Stimulated activated CD4-positive, alpha-beta T cell treated with anti-CD3 and anti-CD28 coated beads, Interleukin-1b, Interleukin-23, amount 100 ng/mL, for 4 hours (primary cell): ENCODE results near the gene KCNH8.

ENCODE experiments used
- DNase-seq, 2 donors: peaks; one replicate each; pipeline ENCODE4 v3.0.0-alpha.2; 2020; ENCODE audit warnings: low read depth in 2 of 2

The KCNH8 gene

DNA sequence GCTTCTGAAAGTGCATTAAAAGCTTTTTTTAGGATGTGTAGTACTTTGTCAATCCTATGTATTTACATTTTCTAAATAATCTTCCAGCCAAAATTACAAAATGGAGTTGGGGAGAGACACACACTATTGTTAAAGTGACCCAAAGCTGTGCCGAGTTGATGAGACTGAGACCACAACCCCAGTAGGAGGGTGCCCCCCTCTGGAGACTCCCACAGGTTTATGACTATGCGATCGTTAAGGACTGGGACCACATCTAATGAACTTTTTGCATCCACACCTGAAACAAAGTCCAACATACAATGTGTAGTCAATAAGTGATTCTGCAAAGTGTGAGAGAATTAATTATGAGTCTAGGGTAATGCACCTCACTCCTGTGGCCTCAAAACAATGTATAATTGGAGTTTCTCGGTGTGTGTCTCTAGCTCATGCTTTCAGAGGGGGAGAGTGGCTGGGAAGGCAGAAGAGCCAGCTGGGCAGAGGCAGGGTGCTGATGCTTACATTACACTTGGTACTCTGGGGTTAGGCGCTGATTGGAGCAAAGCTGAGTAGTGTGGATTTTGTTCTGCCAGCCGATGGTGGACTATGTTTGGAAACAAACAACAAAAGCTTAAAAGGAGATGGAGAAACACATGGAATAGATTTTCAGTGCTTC is 102.8 kb downstream of the KCNH8 start:
- DNase-seq: no peak

- no peak for DNase-seq
Measured at GRCh38 chr3:19254189-19254588, 105.9 kb downstream of the KCNH8 start.

DNA sequence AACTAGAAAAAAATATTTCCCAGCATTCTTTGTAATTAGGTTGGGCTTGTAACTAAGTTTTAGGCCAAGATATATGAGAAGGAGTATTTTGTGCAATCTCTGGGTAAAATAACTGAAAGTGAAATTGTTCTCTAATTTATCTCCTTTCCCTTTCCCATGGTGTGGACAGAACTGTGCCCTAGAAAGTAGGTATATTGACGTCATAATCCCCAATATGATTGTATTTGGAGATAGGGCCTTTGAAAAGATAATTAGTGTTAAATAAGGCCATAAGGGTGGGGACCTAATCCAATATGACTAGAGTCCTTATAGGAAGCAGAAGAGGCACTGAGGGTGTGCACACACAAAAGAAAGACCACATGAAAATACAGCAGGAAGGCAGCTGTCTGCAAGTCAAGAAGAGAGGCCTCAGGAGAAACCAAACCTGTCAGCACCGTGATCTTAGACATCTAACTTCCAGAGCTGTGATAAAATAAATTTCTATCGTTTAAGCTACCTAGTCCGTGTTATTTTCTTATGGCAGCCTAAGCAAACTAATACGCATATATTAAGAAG is 106.6 kb downstream of the KCNH8 start:
- no peak for DNase-seq

DNA sequence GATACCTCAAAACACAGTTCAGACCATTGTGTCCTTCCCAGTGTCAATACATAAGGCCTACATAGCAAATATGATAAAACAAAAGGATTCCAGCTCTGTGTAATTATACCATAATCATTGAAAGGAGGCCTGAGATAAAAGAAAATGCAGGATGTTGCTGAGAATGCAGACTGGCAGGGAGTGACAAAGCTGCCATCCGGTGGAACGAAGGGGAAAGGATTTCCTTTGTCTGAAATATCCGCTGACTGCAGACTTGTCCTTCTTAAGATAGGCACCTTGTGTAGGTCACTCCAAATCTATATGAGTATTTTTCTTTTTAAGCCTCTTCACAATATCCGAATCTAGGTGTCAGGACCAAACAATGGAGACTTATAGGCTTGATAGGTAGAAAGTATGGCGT is 108.0 kb downstream of the KCNH8 start:
- DNase-seq: no peak

GRCh38 chr3:19263606-19264005 is 115.3 kb downstream of the KCNH8 start:
- DNase-seq: no peak

DNA sequence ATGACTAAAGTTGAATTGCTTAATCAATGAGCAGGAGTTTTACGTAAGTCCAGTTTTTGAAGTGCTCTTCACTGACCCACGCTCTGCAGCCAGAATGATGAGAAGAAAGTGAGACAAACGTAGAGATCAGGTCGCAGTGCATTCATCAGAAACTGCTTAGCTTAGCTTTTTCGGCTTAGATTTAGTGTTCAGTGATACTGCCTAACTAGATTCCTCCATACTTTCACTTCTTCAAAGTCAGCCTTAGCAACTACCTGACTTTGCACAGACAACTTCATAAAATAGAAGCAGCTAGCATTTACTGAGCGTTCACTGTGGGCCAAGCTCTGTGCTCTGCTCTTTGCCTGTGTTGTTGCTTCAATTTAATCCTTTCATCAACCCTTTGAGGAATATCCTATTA is 116.1 kb downstream of the KCNH8 start:
- DNase-seq: no peak

DNA sequence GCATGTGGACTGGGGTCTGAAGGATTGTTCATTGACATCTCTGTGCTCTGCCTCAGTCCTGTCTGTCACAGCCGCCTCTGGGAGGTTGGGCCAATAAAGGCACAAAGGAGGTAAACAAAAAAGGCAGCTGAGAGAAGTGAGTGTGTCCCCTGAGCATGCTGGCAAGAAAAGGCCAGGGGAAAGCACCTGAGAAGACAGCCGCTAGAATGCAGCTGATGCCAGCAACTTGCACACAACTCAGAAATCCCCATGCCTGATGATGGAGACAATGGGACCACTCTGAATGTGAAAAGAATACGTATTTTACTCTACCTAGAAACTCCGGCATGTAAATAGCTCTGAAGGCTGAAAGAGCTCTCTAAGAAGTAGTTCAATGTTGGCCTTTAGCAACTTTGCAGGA is 118.7 kb downstream of the KCNH8 start:
- no peak for DNase-seq

DNA sequence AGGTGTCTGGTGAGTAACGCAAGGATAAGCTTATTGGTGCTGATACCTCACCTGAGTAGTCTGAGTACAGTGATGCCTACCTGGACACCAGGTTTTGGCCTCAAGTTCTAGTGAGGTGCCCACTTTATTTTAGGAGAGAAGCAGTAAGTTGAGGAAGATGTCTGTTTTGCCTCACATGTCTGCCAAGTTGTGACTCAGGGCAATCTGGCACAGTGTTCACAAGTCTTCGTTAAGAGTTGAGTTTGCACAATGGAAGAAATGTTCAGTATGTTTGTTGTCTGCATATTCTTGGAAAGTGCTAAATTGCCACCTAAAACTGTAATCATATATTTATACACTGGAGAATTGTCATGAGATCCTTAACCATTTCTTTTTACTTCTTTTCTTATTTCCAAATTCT is 122.2 kb downstream of the KCNH8 start:
- DNase-seq: no peak

DNA sequence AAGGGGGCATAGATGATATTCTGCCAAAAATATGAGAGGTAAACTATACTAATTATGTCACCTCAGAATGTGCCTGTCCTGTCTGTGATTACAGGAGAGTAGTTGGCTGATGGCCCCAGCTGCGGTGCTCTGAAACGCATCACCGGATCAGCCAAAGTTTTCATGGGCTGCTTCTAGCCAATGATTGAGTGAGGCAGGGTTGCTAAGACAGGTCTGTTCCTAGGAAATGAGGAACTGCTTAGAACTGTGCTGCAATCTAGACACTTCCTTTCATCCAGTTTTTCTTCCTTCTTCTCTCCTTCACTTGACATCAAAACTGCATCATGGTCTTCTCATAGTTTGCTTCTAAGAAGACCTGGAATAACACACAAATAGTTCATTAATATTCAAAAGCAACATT is 124.0 kb downstream of the KCNH8 start:
- no peak for DNase-seq

- no peak for DNase-seq
Measured at GRCh38 chr3:19273091-19273490, 124.8 kb downstream of the KCNH8 start.

DNA sequence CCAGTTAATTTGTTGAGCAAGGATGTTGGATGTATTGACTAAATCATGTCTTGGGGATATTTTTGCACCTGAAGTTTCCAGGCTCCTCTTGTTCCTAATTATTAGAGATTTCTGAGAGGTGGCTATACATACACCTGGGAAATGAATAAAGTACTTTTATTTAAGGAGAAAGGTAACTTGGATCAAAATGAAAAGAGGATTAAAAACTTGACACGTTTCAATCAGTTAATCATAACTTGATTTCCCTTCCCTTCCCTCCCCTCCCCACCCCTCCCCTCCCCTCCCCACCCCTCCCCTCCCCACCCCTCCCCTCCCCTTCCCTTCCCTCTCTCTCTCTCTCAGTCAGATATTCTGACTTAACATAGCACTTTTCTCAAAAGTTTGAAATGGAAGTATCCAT is 126.3 kb downstream of the KCNH8 start:
- DNase-seq: no peak

GRCh38 chr3:19284974-19285373 is 136.7 kb downstream of the KCNH8 start:
- DNase-seq: no peak

DNA sequence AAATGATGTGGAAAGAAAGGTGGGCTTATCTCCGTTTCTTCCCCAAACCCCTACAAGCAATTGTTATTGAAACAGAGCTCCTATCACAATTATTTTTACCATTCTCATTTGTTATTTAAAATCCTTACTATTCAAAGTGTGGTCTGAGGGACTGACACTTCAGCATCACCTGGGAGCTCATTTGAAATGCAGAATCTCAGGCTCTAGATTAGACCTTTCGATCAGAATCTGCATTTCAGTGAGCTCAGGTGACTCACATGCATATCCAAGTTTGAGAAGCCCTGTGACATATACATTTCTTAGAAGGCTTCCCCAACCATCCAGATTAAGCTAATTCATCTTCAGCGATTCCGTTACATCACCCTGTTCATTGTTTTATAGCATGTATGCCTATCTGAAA is 145.0 kb downstream of the KCNH8 start:
- DNase-seq: no peak

GRCh38 chr3:19295208-19295607 is 146.9 kb downstream of the KCNH8 start:
- DNase-seq: no peak

- DNase-seq: no peak
Measured at GRCh38 chr3:19331931-19332330, 183.6 kb downstream of the KCNH8 start.

DNA sequence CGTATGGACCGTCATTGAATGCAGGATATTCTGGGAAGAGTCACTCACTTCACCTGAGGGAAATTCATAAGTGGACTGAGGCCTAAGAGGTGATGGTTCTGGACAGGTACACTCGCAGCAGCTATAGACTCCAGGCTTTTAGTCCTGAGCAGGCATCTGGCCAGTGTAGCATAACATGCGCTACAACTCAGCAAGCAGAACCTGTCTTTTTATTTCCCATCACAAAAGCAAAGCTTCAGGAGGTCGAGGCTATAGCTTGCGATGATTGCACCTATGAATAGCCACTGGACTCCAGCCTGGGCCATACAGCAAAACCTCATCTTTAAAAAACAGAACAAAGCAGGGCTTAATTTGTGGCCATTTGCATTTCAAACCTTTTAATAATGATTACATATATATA is 185.8 kb downstream of the KCNH8 start:
- no peak for DNase-seq

GRCh38 chr3:19338769-19339168 is 190.5 kb downstream of the KCNH8 start:
- no peak for DNase-seq

GRCh38 chr3:19342389-19342788 is 194.1 kb downstream of the KCNH8 start:
- DNase-seq: no peak

GRCh38 chr3:19346759-19347158 is 198.4 kb downstream of the KCNH8 start:
- DNase-seq: no peak

DNA sequence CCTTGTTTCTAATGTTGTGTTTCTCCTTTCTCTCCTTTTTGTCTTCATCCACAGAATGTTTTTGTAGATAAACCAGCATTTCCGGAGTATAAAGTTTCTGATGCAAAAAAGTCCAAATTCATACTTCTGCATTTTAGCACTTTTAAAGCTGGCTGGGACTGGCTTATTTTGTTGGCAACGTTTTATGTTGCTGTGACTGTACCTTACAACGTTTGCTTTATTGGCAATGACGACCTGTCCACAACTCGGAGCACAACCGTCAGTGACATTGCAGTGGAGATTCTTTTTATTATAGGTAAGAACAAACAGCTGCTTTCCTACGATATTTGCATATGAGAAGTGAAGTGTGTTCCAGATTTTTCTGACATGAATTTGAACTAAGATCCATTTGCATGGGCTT is 199.4 kb downstream of the KCNH8 start:
- no peak for DNase-seq

GRCh38 chr3:19348500-19348899 is 200.2 kb downstream of the KCNH8 start:
- DNase-seq: no peak

DNA sequence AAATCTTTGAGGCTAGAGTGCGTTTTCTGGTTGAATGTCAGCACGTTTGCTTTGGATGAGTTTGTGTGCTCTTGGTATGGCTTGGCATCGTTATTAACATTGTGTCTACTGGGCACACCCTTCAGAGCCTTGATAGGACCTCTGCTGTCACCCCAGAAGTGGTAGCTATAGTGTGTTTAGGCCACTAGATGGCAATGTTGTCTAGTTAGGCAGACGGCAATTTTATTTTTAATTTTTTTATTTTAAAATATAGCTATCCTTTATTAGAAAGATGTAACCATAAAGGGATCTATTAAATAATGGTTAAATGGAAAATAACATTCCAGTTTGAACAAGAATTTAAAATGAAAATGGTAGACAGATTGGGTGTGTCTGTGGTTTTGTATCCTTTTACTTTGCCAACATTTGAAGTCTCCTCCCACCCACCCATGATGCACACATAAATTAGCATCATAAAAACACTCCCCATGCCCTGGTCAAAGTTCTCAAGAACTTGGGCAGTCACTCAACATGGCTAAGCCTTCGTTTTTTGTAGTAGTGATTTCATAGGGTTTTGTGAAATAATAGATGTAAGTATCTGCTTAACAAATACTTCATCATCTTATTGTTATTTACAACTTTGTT is 200.7 kb downstream of the KCNH8 start:
- DNase-seq: no peak

DNA sequence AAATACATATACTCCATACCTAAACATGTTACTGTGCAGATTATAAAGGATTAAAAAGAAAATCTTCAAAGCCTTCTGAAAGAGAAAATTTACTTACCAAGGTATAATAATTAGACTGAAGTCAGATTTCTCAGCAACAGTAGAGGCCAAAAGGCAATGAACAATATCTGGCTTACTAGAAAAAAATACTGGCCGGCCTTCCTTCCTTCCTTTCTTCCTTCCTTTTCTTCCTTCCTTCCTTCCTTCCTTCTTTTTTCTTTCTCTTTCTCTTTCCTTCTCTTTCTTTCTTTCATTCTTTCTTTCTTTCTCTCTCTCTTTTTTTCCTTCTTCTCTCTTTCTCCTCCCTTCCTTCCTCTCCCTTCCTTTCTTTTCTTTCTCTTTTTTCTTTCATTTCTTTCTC is 209.6 kb downstream of the KCNH8 start:
- DNase-seq: no peak

GRCh38 chr3:19363071-19363470 is 214.8 kb downstream of the KCNH8 start:
- DNase-seq: no peak
